Measurements from ENCODE around the gene DGKB. TPM values are rescaled to one million over a fixed set of nuclear protein-coding genes. Genes with fewer than 3 reads are reported as not detected.

Gene DGKB
- total RNA-seq, 1 experiment from 2014 or later: 1.9 TPM

GRCh38 chr7:14275356-14275755 is 627.2 kb downstream of the DGKB start:
- TF ChIP-seq ZNF423 (CRISPR knock-in tag; IDR thresholded peaks at IDR 0.05): no peak
- Mint-ChIP-seq H3K27me3 (ENCODE audit: low read depth) (no peaks in the 10 kb centered on the region), H3K27ac (no peak overlapping the region), H3K9me3 (no peaks in the 10 kb centered on the region), H3K4me3 (no peak overlapping the region), H3K36me3 (no peaks in the 10 kb centered on the region), H3K4me1 (peaks cover 30% of the 10 kb centered on the region)
- ATAC-seq (no peak), DNase-seq (ENCODE audit: low spot score) (no peak)
- POLR2A ChIA-PET: no interaction called here
- CTCF ChIA-PET: no interaction called here

GRCh38 chr7:14271441-14271840 is 631.1 kb downstream of the DGKB start:
- Mint-ChIP-seq H3K36me3 (no peaks in the 10 kb centered on the region), H3K27me3 (ENCODE audit: low read depth) (no peaks in the 10 kb centered on the region), H3K9me3 (no peaks in the 10 kb centered on the region), H3K4me3 (no peak overlapping the region), H3K27ac (no peak overlapping the region), H3K4me1 (peaks cover 20% of the 10 kb centered on the region)
- no peak for DNase-seq (ENCODE audit: low spot score)
- ChIA-PET CTCF (no interaction called here), POLR2A (no interaction called here)
- ATAC-seq: no peak
- TF ChIP-seq NFYB (CRISPR knock-in tag; conservative IDR thresholded peaks at IDR 0.05; ENCODE audit: low read depth): no peak
- TF ChIP-seq CBFB (CRISPR knock-in tag; IDR thresholded peaks at IDR 0.05; ENCODE audit: low read depth): no peak

GRCh38 chr7:14270099-14270498 is 632.5 kb downstream of the DGKB start:
- Mint-ChIP-seq H3K4me1 (peaks cover 23% of the 10 kb centered on the region), H3K9me3 (no peaks in the 10 kb centered on the region), H3K27me3 (ENCODE audit: low read depth) (no peaks in the 10 kb centered on the region), H3K27ac (no peak overlapping the region), H3K36me3 (no peaks in the 10 kb centered on the region), H3K4me3 (no peak overlapping the region)
- DNase-seq (ENCODE audit: low spot score) (no peak), ATAC-seq (no peak)
- CTCF ChIA-PET: no interaction called here
- POLR2A ChIA-PET: no interaction called here
- TF ChIP-seq ZBTB43 (CRISPR knock-in tag; IDR thresholded peaks at IDR 0.05) (no peak), ZNF416 (CRISPR knock-in tag; IDR thresholded peaks at IDR 0.05) (no peak), SMAD4 (CRISPR knock-in tag; IDR thresholded peaks at IDR 0.05) (no peak), ATF2 (CRISPR knock-in tag; IDR thresholded peaks at IDR 0.05; ENCODE audit: borderline replicate concordance, low read depth) (no peak), CDX4 (CRISPR knock-in tag; IDR thresholded peaks at IDR 0.05; ENCODE audit: borderline replicate concordance) (no peak), ZNF263 (CRISPR knock-in tag; IDR thresholded peaks at IDR 0.05; ENCODE audit: low read depth) (no peak), AFF4 (CRISPR knock-in tag; IDR thresholded peaks at IDR 0.05; ENCODE audit: borderline replicate concordance) (no peak), PREB (CRISPR knock-in tag; IDR thresholded peaks at IDR 0.05; ENCODE audit: borderline replicate concordance) (no peak), ZNF138 (CRISPR knock-in tag; conservative IDR thresholded peaks at IDR 0.05) (no peak), NR1H2 (CRISPR knock-in tag; IDR thresholded peaks at IDR 0.05) (no peak), PRRX2 (CRISPR knock-in tag; IDR thresholded peaks at IDR 0.05) (no peak), ZNF121 (CRISPR knock-in tag; IDR thresholded peaks at IDR 0.05) (no peak), ZBTB21 (CRISPR knock-in tag; IDR thresholded peaks at IDR 0.05; ENCODE audit: borderline replicate concordance) (no peak)
